ENCODE results near the gene LEAP2. TPM values are rescaled to one million over a fixed set of nuclear protein-coding genes. Genes with fewer than 3 reads are reported as not detected.

Gene LEAP2
- total RNA-seq, 1 donor from 2014 or later: 2.5 TPM

- H3K27ac Mint-ChIP-seq (ENCODE audit: unreplicated experiment): no peak overlapping the region
- H3K27me3 Mint-ChIP-seq (ENCODE audit: unreplicated experiment): no peaks in the 10 kb centered on the region
- H3K9me3 Mint-ChIP-seq (ENCODE audit: unreplicated experiment): peaks cover 5% of the 10 kb centered on the region
- no peak for TF ChIP-seq CTCF (IDR thresholded peaks at IDR 0.05; ENCODE audit: partially characterized antibody, unreplicated experiment)
- DNase-seq: no peak
- no peaks in the 10 kb centered on the region for H3K36me3 Mint-ChIP-seq (ENCODE audit: unreplicated experiment)
- no peak overlapping the region for H3K4me3 Mint-ChIP-seq (ENCODE audit: unreplicated experiment)
- no peaks in the 10 kb centered on the region for H3K4me1 Mint-ChIP-seq (ENCODE audit: low read depth, unreplicated experiment)
Measured at GRCh38 chr5:132909702-132910101, 36.2 kb downstream of the LEAP2 start.

DNA sequence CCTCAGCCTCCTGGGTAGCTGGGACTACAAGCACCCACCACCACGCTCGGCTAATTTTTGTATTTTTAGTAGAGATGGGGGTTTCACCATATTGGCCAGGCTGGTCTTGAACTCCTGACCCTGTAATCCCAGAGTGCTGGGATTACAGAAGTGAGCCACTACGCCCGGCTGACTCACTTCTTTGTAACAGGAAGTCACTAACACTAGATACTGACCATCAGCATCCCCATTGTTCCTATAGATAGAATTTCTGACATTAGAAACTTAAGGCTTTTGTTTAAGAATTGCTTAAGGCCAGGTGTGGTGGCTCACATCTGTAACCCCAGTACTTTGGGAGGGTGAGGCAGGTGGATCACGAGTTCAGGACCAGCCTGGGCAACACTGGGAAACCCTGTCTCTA, 42.2 kb downstream of the LEAP2 start:
- no peak for DNase-seq
- TF ChIP-seq CTCF (IDR thresholded peaks at IDR 0.05; ENCODE audit: partially characterized antibody, unreplicated experiment): no peak
- Mint-ChIP-seq H3K36me3 (ENCODE audit: unreplicated experiment) (no peaks in the 10 kb centered on the region), H3K4me1 (ENCODE audit: low read depth, unreplicated experiment) (no peaks in the 10 kb centered on the region), H3K27me3 (ENCODE audit: unreplicated experiment) (no peaks in the 10 kb centered on the region), H3K27ac (ENCODE audit: unreplicated experiment) (no peak overlapping the region), H3K4me3 (ENCODE audit: unreplicated experiment) (no peak overlapping the region), H3K9me3 (ENCODE audit: unreplicated experiment) (peaks cover 5% of the 10 kb centered on the region)

GRCh38 chr5:132916086-132916485, 42.6 kb downstream of the LEAP2 start:
- Mint-ChIP-seq H3K9me3 (ENCODE audit: unreplicated experiment) (peaks cover 5% of the 10 kb centered on the region), H3K27ac (ENCODE audit: unreplicated experiment) (peak overlapping the region; percentile 10), H3K4me1 (ENCODE audit: low read depth, unreplicated experiment) (no peaks in the 10 kb centered on the region), H3K36me3 (ENCODE audit: unreplicated experiment) (no peaks in the 10 kb centered on the region), H3K27me3 (ENCODE audit: unreplicated experiment) (no peaks in the 10 kb centered on the region), H3K4me3 (ENCODE audit: unreplicated experiment) (no peak overlapping the region)
- DNase-seq: no peak
- no peak for TF ChIP-seq CTCF (IDR thresholded peaks at IDR 0.05; ENCODE audit: partially characterized antibody, unreplicated experiment)

Other genes with a start within 250 kb of the LEAP2 start
- not detected for gene IL13, start 215.5 kb upstream of the LEAP2 start, total RNA-seq (ENCODE audit: unreplicated experiment)
- not detected for gene IL4, start 199.7 kb upstream of the LEAP2 start, total RNA-seq (ENCODE audit: unreplicated experiment)
- gene KIF3A, start 136.1 kb upstream of the LEAP2 start, total RNA-seq (ENCODE audit: unreplicated experiment): 42.4 TPM
- 0.17 TPM for gene CCNI2, start 126.2 kb upstream of the LEAP2 start, total RNA-seq (ENCODE audit: unreplicated experiment)
- 26.9 TPM for gene SEPTIN8, start 96.4 kb upstream of the LEAP2 start, total RNA-seq (ENCODE audit: unreplicated experiment)
- 0.12 TPM for gene SOWAHA, start 60.4 kb upstream of the LEAP2 start, total RNA-seq (ENCODE audit: unreplicated experiment)
- gene SHROOM1, start 43.0 kb upstream of the LEAP2 start, total RNA-seq (ENCODE audit: unreplicated experiment): 5.1 TPM
- 0.69 TPM for gene GDF9, start 7.2 kb upstream of the LEAP2 start, total RNA-seq (ENCODE audit: unreplicated experiment)
- 163 TPM for gene UQCRQ, start 7.0 kb upstream of the LEAP2 start, total RNA-seq (ENCODE audit: unreplicated experiment)
- 135 TPM for gene AFF4, start 90.0 kb downstream of the LEAP2 start, total RNA-seq (ENCODE audit: unreplicated experiment)
- gene ZCCHC10, start 152.9 kb downstream of the LEAP2 start, total RNA-seq (ENCODE audit: unreplicated experiment): 26.1 TPM
- gene HSPA4, start 178.3 kb downstream of the LEAP2 start, total RNA-seq (ENCODE audit: unreplicated experiment): 96.6 TPM

All from glutamatergic neuron (in vitro differentiated cells).